ENCODE results near the gene BCL2L13.

DNA sequence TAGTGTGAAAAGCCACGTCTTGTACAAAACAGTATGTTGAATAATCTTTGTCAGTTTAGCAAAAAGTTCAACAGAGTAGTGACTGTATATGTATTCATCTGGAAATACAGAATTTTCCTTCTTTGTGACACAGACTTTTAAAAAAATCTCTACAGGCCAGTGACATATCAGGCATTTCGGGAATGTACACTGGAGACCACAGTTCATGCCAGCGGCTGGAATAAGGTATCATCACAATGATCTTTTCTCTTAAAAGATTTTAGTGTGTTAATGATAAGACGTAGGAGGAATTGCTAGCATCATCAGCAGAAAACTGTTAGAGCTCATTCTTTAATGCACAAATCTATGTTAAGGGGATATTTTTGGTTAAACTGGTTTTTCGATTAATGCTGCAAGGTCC lies 57.4 kb downstream of the BCL2L13 start:
- TF ChIP-seq, protein P1, sequence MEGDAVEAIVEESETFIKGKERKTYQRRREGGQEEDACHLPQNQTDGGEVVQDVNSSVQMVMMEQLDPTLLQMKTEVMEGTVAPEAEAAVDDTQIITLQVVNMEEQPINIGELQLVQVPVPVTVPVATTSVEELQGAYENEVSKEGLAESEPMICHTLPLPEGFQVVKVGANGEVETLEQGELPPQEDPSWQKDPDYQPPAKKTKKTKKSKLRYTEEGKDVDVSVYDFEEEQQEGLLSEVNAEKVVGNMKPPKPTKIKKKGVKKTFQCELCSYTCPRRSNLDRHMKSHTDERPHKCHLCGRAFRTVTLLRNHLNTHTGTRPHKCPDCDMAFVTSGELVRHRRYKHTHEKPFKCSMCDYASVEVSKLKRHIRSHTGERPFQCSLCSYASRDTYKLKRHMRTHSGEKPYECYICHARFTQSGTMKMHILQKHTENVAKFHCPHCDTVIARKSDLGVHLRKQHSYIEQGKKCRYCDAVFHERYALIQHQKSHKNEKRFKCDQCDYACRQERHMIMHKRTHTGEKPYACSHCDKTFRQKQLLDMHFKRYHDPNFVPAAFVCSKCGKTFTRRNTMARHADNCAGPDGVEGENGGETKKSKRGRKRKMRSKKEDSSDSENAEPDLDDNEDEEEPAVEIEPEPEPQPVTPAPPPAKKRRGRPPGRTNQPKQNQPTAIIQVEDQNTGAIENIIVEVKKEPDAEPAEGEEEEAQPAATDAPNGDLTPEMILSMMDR (IDR thresholded peaks at IDR 0.05; ENCODE audit: poor library complexity) = no peak
- TF ChIP-seq EZH2 (IDR thresholded peaks at IDR 0.05; ENCODE audit: borderline replicate concordance) = no peak
- TF ChIP-seq EZH2phosphoT487 (IDR thresholded peaks at IDR 0.05; ENCODE audit: low read depth, severe bottlenecking, unreplicated experiment) = no peak

Measured in hepatocyte (in vitro differentiated cells).